SIG-M5 (cell line): Measurements from ENCODE around the gene ZNF385A.

Experiments used
- DNase-seq: peaks from one replicate; lab custom pipeline; 2025; lab: John Stamatoyannopoulos, UW

The ZNF385A gene

DNA sequence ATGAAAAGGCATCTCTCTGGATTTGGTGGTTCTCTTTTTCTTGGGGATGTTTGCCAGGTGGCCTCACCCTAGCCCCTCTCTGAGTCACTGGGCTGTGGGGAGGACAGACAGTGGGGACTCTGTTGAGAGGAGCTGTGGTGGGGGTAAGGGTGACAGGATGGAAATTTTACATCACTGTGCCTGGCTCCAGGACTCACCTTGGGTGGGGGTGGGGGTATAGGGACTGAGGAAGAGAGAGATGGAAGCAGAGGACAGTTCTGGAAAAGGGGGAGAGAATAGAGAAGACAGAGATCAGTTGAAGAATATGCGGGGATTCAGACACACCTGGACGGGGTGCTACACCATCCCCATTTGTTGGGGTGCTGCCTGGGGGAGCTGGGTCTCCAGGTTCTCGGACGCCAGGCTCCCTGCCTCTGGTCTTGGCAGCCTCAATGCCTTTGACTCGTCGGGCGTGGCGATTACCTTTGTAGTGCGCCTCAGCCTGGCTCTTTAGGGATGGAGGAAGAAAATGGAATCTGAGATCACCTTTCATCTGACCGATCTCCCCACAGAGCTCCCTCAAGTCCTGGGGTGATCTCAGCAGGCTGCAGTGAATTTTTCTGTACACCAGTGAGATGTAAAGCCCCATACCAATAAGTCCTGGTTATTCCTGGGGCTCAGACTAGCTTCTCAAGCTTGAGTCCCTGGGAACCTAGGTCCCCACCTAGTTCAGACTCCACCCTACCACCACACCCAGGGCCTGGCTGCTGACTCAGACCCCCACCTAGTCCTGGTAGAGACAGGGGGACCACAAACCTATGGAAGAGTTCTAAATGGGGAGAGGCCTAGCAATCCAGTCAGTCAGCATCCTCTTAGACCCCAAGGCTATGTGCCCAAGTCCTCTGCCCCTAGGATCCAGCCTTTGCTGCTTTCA, 10.6 kb downstream of the ZNF385A start:
- no peak for DNase-seq

DNA sequence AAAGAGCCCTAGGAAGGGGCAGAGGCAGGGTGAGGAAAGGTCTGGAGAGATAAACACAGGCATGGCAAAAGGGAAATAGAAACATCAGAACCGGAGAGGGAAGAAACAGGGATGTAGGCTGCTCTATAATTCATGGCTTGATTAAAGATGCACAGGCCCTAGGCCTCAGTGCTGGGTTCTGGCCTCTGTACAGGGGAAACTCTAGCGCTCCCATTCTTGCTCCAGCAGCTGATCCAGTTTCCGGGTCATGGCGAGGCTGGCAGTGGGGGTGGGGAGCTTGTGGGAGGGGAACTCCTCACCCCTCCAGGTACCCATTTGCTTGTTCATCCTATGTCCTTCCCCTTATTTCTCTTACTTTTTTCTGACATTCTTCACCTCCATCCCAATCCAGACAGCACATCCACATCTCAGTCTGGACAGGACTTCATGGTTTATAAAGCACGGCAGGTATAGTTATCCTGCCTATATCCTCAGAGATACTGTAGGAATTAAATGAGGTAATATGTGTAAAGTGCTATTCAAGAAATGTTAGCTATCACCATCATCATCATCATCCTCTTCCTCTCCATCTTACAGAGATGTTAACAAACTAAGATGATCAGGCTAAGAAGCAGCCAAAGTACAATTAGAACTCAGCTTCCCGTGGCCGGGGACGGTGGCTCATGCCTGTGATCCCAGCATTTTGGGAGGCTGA, 12.3 kb downstream of the ZNF385A start:
- DNase-seq = no peak

DNA sequence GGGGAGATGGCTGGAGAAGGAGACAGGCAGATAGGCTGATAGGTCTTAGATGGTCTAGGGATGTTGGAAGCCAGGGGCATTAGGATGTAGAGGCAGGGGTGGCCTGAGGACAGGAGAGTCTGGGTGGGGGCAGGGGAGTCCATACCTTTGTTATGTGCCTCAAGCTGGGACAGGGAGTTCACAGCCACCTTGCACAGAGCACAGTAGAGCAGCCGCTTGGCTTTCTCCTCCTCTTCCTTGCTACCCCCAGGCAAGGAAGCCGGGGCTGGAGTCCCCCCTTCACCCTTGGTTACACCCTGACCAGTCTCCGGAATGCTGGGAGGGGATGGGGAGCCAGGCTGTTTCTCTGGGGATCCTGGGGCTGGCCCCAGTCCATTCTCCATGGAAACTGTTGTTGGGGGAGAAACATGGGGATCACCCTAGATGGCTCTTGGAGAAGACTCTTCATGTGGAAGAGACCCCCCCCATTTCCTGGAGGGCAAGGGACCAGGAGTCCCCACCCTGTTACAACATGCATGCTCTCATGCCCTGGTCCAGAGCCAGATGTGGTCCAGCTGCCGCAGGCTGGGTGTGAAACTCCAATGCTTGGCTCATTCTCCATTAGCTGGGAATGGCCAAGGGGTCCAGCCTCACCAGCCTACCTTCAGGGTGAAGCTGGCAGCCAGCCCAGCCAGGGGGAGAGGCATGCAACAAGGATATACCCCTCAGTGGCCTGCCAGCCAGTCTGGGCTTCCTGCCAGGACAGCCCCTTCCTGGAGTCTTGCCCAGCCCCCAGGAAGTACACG, 13.0 kb downstream of the ZNF385A start:
- no peak for DNase-seq

DNA sequence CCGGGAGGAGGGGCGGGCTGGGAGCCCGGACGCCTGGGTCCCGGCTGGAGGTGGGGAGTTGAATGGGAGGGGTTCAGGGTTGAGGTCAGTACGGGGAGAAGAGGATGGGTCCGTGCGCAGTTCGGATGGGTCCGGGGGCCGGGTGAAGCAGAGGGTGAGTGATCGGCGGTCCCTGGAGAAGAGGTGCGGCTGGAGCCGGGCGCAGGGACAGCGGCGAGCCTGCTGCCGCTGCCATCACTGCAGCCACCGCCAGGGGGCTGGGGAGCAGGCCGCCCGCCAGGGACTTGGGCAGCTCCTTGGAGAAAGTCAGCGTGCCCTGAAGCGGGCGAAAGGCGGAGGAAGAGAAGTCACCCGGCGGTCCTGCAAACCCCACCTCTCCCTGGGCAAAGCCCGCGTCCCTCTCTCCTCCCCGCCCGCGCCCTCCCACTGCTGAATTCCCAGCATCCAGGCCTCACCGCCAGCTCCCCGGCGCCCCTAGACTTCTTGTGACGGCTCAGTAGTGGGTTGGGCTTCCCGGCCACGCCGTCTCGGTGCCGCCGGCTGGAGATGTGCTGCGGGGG, 14.3 kb downstream of the ZNF385A start:
- no peak for DNase-seq

DNA sequence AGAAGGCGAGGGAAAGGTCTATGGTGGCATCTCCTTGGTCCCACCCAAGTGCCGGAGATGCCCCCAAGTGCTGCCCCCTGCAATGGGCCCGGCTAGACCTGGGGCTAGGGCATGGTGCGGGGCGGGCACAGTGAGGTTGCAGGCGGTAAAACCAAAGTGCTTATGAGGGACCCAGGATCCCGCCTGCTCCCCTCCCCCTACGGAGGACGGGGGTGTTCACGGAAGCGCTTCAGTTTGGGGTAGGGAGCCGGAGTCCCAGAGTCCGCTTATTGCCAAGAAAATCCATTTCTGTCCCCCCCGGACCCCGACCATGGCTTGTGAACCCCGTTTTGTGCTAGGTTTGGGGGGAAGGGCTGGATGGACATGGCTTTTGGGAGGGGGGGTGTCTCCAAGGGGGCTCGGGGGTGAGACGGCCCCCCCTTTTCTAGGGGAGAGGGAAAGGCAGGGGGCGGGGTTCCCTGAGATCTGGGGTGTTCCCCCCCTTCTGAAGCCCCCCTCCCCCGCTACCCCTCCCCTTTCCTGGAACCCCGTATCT, 14.9 kb downstream of the ZNF385A start:
- no peak for DNase-seq

- no peak for DNase-seq
These were observed 15.6 kb downstream of the ZNF385A start for GRCh38 chr12:54368709-54369596.

DNA sequence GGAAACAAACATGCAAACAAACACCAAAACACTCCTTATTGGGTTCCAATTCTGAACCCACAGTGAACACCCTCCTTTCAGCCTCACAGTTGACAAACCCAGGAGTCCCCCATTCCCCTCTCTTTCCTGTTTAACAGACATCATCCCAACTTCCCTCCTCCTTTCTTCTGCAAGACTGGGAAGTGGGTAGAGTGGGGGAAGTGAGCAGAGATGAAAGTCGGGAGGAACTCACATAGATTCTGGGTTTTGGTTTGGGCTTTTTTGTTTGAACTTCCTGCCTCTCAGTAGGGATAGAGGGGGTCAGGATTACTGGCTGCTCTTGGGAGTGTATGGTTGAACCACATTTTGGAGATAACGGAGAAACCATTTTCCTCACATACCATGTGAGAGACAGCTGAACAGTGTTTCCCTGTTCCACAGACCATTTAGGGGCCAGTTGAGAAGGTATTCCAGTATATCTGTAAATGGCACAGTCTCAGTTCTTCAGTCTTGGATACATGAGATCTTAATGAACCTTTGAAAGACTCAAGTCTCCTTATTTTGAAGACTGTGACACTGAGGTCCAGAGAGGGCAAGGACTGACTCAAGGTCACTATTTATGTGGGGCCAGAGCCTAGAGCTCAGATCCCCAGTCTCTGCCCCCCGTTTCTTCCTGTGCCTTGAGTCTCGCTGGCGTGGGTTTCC, 16.4 kb downstream of the ZNF385A start:
- no peak for DNase-seq

DNA sequence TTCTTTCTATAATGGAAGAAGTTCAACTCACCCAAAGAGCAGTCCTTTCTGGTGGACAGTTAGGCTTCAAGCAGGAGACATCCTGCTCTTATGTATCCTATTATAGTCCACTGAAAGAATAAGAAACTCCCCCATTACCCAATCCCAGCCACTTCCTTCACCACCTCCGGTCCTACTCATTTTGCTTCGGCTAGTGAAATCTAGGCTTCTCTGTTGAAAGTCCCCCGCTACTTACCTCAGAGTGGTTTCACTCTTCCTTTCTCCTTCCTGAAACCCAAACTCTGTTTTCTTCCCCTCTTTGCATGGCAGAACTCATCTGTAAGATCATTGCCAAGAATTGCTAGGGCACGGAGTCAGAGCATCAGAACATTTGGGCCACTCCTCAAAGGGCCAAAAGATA, 20.1 kb downstream of the ZNF385A start, which contains the start of gene GPR84:
Gene GPR84 (minus strand): TSS at position 74 of the 400 bp plus-strand sequence. CDS start 635 bp downstream, outside the sequence.
- peak; percentile 85 for DNase-seq

DNA sequence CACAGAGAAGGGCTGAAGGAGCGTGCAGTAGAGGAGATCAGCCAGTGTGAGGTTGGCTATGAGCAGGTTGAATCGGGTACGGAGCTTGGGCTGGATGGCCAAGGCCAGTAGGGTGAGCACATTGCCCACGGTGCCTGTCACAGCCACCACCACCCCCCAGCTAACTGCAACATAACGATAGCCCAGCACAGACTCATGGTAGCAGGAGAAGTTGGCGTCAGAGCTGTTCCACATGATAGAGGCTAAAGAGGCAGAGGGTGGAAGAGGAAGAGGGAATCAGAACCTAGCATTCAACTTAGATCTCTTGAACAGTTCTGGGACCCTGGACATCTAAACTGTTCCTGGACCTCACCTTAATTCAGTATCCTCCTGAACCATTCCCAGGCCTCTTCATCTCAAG, 20.9 kb downstream of the ZNF385A start:
- no peak for DNase-seq

DNA sequence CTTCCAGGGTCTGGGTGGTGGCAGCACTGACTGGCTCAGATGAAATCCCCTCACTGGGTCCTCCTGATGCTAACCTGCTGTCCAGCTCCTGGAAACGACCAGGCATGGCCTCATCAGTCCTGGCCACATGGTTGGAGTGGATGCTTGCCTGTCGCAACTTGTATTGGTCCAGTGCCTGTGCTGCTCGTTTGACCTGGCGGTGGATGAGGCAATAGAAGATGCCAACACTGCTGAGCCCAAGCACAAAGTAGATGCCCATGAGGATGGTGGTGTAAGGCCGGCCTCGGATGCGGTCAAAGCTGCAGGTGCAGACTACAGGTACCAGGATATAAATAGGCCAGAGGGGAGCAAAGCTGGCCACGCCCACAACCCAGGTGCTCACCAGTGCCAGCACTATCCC, 21.5 kb downstream of the ZNF385A start:
- DNase-seq = no peak

- DNase-seq = no peak
These were observed 23.6 kb downstream of the ZNF385A start for GRCh38 chr12:54360717-54361456.

GRCh38 chr12:54359762-54360351, 24.7 kb downstream of the ZNF385A start:
- DNase-seq = no peak

DNA sequence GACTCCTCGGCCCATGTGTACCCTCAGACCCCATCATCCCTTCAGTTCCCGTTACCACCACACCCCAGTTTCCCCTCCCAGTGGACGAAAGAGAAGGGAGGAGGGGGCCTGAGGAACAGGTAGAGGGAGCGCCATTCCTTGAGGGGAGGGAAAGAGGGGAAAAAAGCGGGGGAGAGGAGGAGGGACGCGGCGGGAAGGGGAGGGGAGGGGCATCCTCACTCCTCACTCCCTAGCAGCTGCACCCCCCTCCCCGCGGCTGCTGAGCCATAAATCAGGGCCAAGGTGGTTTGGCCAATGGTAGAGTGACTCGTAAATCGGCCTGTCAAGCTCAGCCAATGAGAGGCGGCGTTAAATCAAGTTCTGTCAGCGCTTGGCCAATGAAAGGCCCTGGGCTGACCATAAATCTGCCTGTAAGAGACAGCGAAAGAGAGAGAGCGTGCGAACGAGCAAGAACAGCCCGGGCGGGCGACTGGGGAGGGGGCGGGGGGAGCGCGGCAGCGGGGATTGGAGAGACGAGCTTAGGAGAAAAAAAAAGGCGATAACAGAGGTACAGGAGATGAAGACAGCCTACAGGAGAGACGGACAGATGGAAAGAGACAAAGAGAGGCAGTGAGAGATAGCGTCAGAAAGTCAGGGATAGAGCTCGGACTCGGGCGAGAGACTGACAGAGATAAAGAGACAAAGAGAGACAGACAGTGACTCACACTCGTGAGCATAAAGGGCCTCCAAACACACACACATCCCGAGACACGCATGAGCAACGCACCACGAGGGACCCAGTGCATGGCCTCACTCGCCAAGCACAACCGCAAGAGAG, 25.4 kb downstream of the ZNF385A start:
- peak; percentile 83 for DNase-seq

- no peak for DNase-seq
These were observed 26.2 kb downstream of the ZNF385A start for GRCh38 chr12:54358191-54358944.

- no peak for DNase-seq
These were observed 26.9 kb downstream of the ZNF385A start for GRCh38 chr12:54357506-54358190.

DNA sequence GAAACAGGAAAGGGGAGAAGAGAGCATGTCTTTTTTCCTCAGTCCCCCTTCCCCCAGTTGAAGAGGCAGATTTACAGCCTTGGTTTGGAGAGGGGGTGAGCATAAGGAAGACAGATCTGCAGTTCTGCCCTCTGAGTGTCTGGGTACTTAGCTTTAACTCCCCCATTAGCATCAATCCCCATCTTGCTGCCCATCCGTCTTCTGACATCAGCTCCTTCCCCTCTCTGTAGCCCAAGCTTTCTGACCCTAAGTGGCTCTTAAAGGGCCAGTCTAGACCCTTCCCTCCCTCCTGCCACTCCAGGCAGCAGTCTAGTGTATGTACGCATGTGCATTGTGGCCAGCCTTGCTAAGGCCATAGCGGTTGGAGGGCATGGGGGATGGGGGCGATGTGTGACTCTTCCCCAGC, 27.6 kb downstream of the ZNF385A start:
- DNase-seq = no peak

DNA sequence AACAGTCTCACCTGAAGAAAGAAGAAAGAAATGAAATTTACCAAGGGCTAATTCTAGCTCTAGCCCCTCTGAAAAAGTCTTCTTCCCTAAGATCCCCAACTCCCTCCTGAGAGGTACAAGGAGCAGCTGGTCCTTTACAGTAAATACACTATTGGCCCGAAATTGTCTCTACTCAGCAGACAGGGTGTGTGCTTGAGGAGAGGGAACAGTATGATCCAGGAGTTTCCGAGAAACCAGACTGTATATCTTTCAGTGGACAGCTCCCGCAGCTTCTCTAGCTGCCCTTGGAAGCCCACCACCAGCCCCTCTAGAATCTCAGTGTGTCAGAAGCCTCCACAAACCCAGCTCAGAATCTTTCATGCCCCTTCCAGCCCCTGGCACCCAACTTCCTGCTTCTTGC, 28.3 kb downstream of the ZNF385A start:
- no peak for DNase-seq
